ENCODE results near the gene ATOSB. TPM values are rescaled to one million over a fixed set of nuclear protein-coding genes. Genes with fewer than 3 reads are reported as not detected.

ATOSB gene, protein sequence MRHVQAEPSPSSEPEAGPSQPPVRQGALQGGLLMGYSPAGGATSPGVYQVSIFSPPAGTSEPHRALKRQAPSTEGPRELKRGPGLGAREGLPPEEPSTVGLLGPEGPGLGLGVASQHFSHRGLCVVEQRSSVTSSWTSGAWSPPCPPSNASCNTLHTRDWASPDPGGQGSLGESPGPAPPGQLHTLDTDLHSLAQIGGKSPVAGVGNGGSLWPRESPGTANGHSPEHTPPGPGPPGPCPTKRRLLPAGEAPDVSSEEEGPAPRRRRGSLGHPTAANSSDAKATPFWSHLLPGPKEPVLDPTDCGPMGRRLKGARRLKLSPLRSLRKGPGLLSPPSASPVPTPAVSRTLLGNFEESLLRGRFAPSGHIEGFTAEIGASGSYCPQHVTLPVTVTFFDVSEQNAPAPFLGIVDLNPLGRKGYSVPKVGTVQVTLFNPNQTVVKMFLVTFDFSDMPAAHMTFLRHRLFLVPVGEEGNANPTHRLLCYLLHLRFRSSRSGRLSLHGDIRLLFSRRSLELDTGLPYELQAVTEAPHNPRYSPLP
- total RNA-seq (10 to 100 TPM in 1 of 2 donors, 1 to 10 TPM in 1; 9.5 to 31.9 TPM), polyA plus RNA-seq (10 to 100 TPM; 14.0 to 32.0 TPM)
- long read RNA-seq, donor 1, result 0 reads
- long read RNA-seq, donor 2, result 0 reads
- long read RNA-seq, donor 3, result 0 reads
- long read RNA-seq, donor 4, result 0 reads
- long read RNA-seq, donor 5, result 0 reads

DNA sequence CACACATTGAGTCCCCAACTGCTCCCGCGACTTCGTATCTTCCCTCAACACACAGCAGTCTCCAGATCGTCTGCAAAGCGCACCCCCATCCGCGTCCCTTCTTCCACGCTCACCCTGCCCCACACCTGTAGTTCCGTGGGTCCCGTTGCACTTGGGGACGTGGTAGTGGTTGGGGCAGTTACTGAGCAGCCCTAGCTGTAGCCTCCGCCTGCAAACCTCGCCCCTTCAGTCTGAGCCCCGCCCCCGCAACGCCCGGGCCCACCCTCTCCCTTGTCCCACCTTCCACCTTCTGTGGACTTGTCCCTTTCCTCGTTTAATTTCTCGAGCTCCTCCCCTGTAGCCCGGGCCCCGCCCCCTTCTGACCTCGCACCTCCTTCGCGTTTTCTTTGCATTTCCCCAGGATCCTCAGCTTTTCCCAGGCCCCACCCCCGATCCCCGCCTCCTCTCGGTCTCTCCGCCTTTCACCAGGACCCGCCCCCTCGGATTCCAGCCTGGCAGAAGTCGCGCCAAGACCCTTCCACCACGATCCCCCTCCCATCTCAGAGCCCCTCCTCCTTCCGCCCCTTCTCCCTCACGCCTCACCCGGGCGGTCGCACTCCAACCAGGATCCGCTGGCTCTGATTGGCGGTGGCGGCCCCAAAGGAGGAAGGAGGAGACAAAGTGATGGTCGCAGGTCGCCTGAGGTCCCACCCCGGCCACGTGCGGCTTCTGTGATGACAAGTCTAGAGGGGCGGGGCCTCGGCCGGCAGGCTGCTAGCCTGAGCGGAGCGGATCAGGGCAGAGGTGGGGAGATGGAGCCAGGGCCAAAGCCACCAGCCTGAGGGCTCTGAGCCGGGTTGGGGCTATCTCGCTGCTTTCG lies at the start of gene ATOSB:
ATOSB (minus strand) TSS at position 183 of the 859 bp plus-strand sequence. CDS start 7,588 bp downstream, outside the sequence.
- peaks cover 14 to 38% (median 24%) of the 10 kb centered on the region in 5 donors for H3K4me1 ChIP-seq (ENCODE audit: control insufficient read depth in 5 of 5, insufficient read depth in 5 of 5, low read length in 5 of 5)
- peak; percentile 60 for ATAC-seq (ENCODE audit: insufficient read depth, low FRiP score)

DNA sequence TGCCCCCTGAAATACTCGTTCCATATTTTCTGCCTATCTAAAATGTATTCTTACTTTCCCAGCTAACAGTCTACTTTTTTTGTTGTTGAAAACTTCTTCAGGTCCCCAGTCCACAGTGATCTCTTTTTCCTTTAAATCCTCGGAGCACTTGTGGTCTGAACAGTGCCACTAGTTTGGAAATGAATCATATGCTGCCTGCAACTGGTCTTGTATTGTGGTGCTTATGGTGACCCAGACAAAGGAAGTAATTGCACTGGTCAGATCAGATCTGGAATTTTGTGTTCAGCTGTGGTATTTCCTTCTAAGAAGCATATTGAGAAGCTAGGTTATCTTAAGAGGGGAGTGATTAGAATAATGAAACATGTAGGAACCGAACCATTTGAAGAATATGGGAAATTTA lies 49.0 kb upstream of the ATOSB start:
- Histone ChIP-seq H3K4me1 (ENCODE audit: control insufficient read depth in 5 of 5, insufficient read depth in 5 of 5, low read length in 5 of 5) (peaks cover 2 to 11% (median 3%) of the 10 kb centered on the region in 5 donors), H3K4me3 (no peak overlapping the region), H3K9me3 (ENCODE audit: control insufficient read depth in 4 of 4, insufficient read depth in 3 of 4, low read length in 3 of 4) (no peaks in the 10 kb centered on the region), H3K36me3 (ENCODE audit: control insufficient read depth in 4 of 4, insufficient read depth in 4 of 4, low read length in 4 of 4) (peaks cover 0 to 2% (median 0%) of the 10 kb centered on the region in 4 donors), H3K9ac (ENCODE audit: insufficient read depth in 1 of 2, low read length in 2 of 2) (no peak overlapping the region), H3K27ac (ENCODE audit: low read depth in 1 of 2, low read length in 1 of 2) (no peak overlapping the region), H3K27me3 (ENCODE audit: control insufficient read depth in 3 of 3, insufficient read depth in 3 of 3, low read length in 2 of 3) (no peaks in the 10 kb centered on the region)
- no peak for ATAC-seq (ENCODE audit: insufficient read depth, low FRiP score)
- 37 to 54% methylated on average over 3 of the region's 3 CpGs for WGBS, 2 donors
- DNase-seq, result no peak
- TF ChIP-seq, protein P1, sequence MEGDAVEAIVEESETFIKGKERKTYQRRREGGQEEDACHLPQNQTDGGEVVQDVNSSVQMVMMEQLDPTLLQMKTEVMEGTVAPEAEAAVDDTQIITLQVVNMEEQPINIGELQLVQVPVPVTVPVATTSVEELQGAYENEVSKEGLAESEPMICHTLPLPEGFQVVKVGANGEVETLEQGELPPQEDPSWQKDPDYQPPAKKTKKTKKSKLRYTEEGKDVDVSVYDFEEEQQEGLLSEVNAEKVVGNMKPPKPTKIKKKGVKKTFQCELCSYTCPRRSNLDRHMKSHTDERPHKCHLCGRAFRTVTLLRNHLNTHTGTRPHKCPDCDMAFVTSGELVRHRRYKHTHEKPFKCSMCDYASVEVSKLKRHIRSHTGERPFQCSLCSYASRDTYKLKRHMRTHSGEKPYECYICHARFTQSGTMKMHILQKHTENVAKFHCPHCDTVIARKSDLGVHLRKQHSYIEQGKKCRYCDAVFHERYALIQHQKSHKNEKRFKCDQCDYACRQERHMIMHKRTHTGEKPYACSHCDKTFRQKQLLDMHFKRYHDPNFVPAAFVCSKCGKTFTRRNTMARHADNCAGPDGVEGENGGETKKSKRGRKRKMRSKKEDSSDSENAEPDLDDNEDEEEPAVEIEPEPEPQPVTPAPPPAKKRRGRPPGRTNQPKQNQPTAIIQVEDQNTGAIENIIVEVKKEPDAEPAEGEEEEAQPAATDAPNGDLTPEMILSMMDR (IDR thresholded peaks at IDR 0.05; ENCODE audit: control extremely low read depth, extremely low read depth), result no peak

More for the DNA sequence above, at the start of gene ATOSB:
- 0 to 1% methylated on average over 52 to 54 of the region's 54 CpGs for WGBS, 2 donors
- Histone ChIP-seq H3K27me3 (ENCODE audit: control insufficient read depth in 3 of 3, insufficient read depth in 3 of 3, low read length in 2 of 3) (no peaks in the 10 kb centered on the region), H3K36me3 (ENCODE audit: control insufficient read depth in 4 of 4, insufficient read depth in 4 of 4, low read length in 4 of 4) (no peaks in the 10 kb centered on the region), H3K9ac (ENCODE audit: insufficient read depth in 1 of 2, low read length in 2 of 2) (peak within 1 kb of the TSS in 1 of 2 donors; percentile 85), H3K4me3 (peak within 1 kb of the TSS; percentile 57), H3K27ac (ENCODE audit: low read depth in 1 of 2, low read length in 1 of 2) (peak within 1 kb of the TSS; percentile 90 to 92), H3K9me3 (ENCODE audit: control insufficient read depth in 4 of 4, insufficient read depth in 3 of 4, low read length in 3 of 4) (no peaks in the 10 kb centered on the region)
- TF ChIP-seq, protein P1 (IDR thresholded peaks at IDR 0.05; ENCODE audit: control extremely low read depth, extremely low read depth), result no peak
- peak; percentile 99 for DNase-seq

DNA sequence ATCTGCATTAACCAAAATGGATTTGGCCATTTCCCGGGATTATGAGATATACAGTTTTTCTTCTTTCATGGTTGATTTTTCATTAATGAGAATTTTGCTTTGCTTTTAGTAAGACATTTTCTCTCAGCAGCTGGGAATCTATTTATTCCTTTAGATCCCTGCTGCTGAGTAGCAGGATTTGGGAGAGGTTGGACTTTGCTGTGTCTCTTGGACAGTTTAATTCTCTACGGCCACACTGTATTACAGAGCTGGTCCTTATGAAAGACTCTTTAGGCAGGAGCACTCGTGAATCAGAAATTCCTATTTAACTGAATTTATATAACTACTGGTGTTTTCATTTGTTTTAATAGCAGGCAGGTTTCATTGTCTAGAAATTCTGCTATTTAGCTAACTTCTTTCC lies 47.8 kb upstream of the ATOSB start:
- H3K9ac ChIP-seq (ENCODE audit: insufficient read depth in 1 of 2, low read length in 2 of 2), result peak overlapping the region in 1 of 2 donors; percentile 32
- H3K4me3 ChIP-seq, result no peak overlapping the region
- no peak for ATAC-seq (ENCODE audit: insufficient read depth, low FRiP score)

More for the DNA sequence above, 47.8 kb upstream of the ATOSB start:
- WGBS, 2 donors, result 58 to 78% methylated on average over 3 of the region's 3 CpGs
- Histone ChIP-seq H3K4me1 (ENCODE audit: control insufficient read depth in 5 of 5, insufficient read depth in 5 of 5, low read length in 5 of 5) (peaks cover 2 to 11% (median 3%) of the 10 kb centered on the region in 5 donors), H3K27me3 (ENCODE audit: control insufficient read depth in 3 of 3, insufficient read depth in 3 of 3, low read length in 2 of 3) (no peaks in the 10 kb centered on the region), H3K27ac (ENCODE audit: low read depth in 1 of 2, low read length in 1 of 2) (no peak overlapping the region), H3K9me3 (ENCODE audit: control insufficient read depth in 4 of 4, insufficient read depth in 3 of 4, low read length in 3 of 4) (no peaks in the 10 kb centered on the region), H3K36me3 (ENCODE audit: control insufficient read depth in 4 of 4, insufficient read depth in 4 of 4, low read length in 4 of 4) (no peaks in the 10 kb centered on the region)
- peak in 1 of 3 donors; percentile 3 for DNase-seq
- TF ChIP-seq, protein P1 (IDR thresholded peaks at IDR 0.05; ENCODE audit: control extremely low read depth, extremely low read depth), result no peak

All from lung (tissue), 16 donors.